A673 (cell line): ENCODE measurements around the gene RASGRP2. TPM values are rescaled to one million over a fixed set of nuclear protein-coding genes. Genes with fewer than 3 reads are reported as not detected.
"Not testable (repeated sequence)": the region's sequence is repeated elsewhere in the genome, so short reads cannot be mapped to it uniquely, and the experiment has no call there.

Source experiments
- BruUV-seq: library from RNA; stranded (reverse); fragments of 400-500 nt; replicated peaks from 2 replicates; lab custom pipeline; 2021; lab: Mats Ljungman, UMichigan
- CTCF ChIA-PET: fragments of 300-600 bp; sonication (Branson Sonifier 250); formaldehyde crosslinking; loops from one replicate; lab custom pipeline; 2022; ENCODE audit warnings: antibody characterized with exemption; lab: Charles Lee
- POLR2A ChIA-PET: fragments of 300-600 bp; sonication (Branson Sonifier 250); formaldehyde crosslinking; loops from one replicate; lab custom pipeline; 2022; ENCODE audit warnings: antibody characterized with exemption; ENCODE audit not compliant: low non-redundant PET; lab: Charles Lee
- DNase-seq: peaks from one replicate; pipeline ENCODE4 v3.0.0-alpha.2; 2015; ENCODE audit warnings: low spot score
- H3K27ac ChIP-seq: fragments of 200-600 bp; sonication (generic); 2 replicates; pipeline ENCODE4 v1.5.1; 2016; ENCODE audit warnings: mixed run types, low read depth, mild to moderate bottlenecking, mixed read lengths, antibody characterized with exemption, low read length; ENCODE audit not compliant: poor library complexity, severe bottlenecking
- H3K27me3 ChIP-seq: fragments of 200-600 bp; sonication (generic); replicated peaks from 2 replicates; pipeline ENCODE4 v1.6.1; 2017; ENCODE audit warnings: mixed run types, low read depth, mild to moderate bottlenecking, mixed read lengths, antibody characterized with exemption, low read length; ENCODE audit not compliant: insufficient read depth, poor library complexity
- H3K36me3 ChIP-seq: fragments of 200-600 bp; sonication (generic); 2 replicates; pipeline ENCODE4 v1.6.1; 2016; ENCODE audit warnings: mixed run types, mild to moderate bottlenecking, mixed read lengths, antibody characterized with exemption, low read length; ENCODE audit not compliant: insufficient read depth, poor library complexity, severe bottlenecking
- H3K4me1 ChIP-seq: fragments of 200-600 bp; sonication (generic); 2 replicates; pipeline ENCODE4 v1.6.1; 2017; ENCODE audit warnings: mixed run types, mild to moderate bottlenecking, mixed read lengths, antibody characterized with exemption, low read length; ENCODE audit not compliant: insufficient read depth, poor library complexity, severe bottlenecking
- H3K4me3 ChIP-seq: fragments of 200-600 bp; sonication (generic); 2 replicates; pipeline ENCODE4 v1.5.1; 2016; ENCODE audit warnings: low read depth, mixed run types, mild to moderate bottlenecking, mixed read lengths, low read length; ENCODE audit not compliant: poor library complexity, severe bottlenecking
- H3K9me3 ChIP-seq: fragments of 200-600 bp; sonication (generic); 2 replicates; pipeline ENCODE4 v1.6.1; 2016; ENCODE audit warnings: mixed run types, low read depth, mild to moderate bottlenecking, mixed read lengths, antibody characterized with exemption, low read length; ENCODE audit not compliant: poor library complexity, severe bottlenecking
- EZH2 ChIP-seq: fragments of 200-600 bp; sonication (generic); IDR thresholded peaks from 2 replicates; pipeline ENCODE4 v1.6.1; 2017; ENCODE audit warnings: borderline replicate concordance, low read depth, mild to moderate bottlenecking, mixed read lengths, antibody characterized with exemption, low read length; ENCODE audit not compliant: poor library complexity, severe bottlenecking
- intact Hi-C: fragments of 100-400 bp; cut with micrococcal nuclease; formaldehyde crosslinking; loops from one replicate; pipeline ENCODE4 v1.10.0; 2022; ENCODE audit not compliant: unreplicated experiment
- total RNA-seq: library from RNA; stranded (reverse); gene quantifications from 2 replicates; pipeline ENCODE4 v1.2.3, GENCODE V29; 2021
- TF ChIP-seq, protein P1 (sequence below): fragments of 300-800, 200-600 bp; sonication (generic); conservative IDR thresholded peaks from 2 replicates; pipeline ENCODE4 v1.5.1; 2017; ENCODE audit warnings: low read depth, mild to moderate bottlenecking, antibody characterized with exemption, low read length, moderate library complexity, mixed read lengths

Gene RASGRP2
- total RNA-seq, 1 experiment from 2014 or later = 2.0 TPM

DNA sequence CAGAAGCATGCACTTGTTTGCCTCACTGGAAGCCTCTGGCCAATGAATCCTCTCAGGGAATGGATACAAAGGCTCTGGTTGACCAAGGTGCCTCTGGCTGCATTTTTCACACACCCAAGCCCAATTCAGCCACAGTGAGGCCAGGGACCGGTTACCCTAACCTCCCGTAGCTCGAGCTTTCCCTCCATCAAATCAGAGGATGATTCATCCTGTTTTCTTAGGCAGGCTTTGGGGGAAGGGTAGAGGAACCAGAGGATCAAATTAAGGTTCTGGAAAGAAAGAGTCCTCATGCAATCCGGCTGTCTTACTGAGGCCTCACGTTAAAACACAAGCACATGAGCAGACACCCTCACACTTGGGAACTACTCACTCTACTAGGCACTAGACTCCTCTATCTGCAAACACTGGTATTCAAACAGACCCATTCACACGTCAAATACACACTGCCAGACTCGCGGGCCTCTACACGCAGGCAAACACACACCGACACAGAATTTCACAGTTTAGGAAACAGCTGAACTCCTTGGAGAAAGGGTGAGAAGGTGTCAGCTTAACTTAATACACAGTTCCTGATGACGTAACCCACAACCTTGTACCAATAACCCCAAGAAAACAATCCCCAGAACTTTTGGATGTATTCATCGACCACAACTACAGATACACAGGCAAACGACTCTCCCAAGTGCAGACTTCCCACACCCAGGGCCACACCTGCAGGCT lies 33.4 kb downstream of the RASGRP2 start:
- intact Hi-C loops = no loop called here
- ChIA-PET POLR2A (no interaction called here), CTCF (no interaction called here)
- Histone ChIP-seq H3K4me1 (peaks cover 15% of the 10 kb centered on the region), H3K9me3 (no peaks in the 10 kb centered on the region), H3K27ac (no peak overlapping the region), H3K4me3 (no peak overlapping the region), H3K36me3 (no peaks in the 10 kb centered on the region), H3K27me3 (peaks cover 39% of the 10 kb centered on the region)
- DNase-seq = no peak
- BruUV-seq = no TSS peak
- TF ChIP-seq, protein P1, sequence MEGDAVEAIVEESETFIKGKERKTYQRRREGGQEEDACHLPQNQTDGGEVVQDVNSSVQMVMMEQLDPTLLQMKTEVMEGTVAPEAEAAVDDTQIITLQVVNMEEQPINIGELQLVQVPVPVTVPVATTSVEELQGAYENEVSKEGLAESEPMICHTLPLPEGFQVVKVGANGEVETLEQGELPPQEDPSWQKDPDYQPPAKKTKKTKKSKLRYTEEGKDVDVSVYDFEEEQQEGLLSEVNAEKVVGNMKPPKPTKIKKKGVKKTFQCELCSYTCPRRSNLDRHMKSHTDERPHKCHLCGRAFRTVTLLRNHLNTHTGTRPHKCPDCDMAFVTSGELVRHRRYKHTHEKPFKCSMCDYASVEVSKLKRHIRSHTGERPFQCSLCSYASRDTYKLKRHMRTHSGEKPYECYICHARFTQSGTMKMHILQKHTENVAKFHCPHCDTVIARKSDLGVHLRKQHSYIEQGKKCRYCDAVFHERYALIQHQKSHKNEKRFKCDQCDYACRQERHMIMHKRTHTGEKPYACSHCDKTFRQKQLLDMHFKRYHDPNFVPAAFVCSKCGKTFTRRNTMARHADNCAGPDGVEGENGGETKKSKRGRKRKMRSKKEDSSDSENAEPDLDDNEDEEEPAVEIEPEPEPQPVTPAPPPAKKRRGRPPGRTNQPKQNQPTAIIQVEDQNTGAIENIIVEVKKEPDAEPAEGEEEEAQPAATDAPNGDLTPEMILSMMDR = no peak
- TF ChIP-seq EZH2 = no peak

DNA sequence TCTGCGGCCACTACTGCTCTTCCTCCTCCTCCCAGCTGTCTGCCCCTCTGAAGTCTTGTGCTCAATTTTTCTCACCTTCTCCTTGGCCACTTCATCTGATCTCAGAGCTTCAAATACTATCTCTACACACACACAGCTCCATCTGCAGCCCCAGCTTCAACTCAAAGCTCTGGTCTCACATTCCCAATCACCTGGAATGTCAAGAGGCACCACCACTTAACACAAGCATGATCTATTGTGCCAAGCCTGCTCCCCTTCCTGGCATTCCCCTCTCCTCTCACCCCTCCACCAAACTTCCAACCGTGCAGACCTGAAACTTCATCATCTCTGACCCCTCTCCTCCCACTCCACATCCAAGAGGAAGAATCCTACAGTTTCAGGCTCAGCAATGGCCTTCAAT lies 38.4 kb downstream of the RASGRP2 start:
- no peak overlapping the region for H3K4me3 ChIP-seq
- H3K27ac ChIP-seq = no peak overlapping the region
- H3K27me3 ChIP-seq = peaks cover 15% of the 10 kb centered on the region
- intact Hi-C loops = no loop called here
- TF ChIP-seq, protein P1 = no peak
- TF ChIP-seq EZH2 = no peak
- CTCF ChIA-PET = interaction anchor here (1.5 kb wide), 1 partner anchor 256 kb away, joined by 7 read pairs; no protein-coding TSS in a partner anchor
- DNase-seq = no peak
- H3K36me3 ChIP-seq = no peaks in the 10 kb centered on the region
- H3K4me1 ChIP-seq = no peaks in the 10 kb centered on the region
- POLR2A ChIA-PET = no interaction called here
- no peaks in the 10 kb centered on the region for H3K9me3 ChIP-seq
- no TSS peak for BruUV-seq

DNA sequence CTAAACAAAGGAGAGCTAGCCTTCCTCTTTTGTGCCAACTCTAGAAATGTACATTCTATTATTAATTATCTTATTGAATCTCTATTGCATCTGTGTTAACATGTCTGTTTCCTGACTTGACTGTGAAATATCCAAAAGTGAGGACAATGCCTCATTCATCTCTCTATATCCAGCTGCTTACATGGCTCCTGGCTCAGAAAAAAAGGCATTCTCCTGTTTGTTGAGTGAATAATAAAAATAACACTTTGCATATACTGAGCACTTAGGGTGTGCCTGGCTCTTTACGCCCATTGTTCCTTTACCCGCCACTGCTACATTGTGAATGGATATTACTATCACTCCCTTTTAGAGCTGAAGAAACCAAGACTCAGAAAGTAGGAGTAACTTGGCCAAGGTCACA lies 40.9 kb downstream of the RASGRP2 start:
- H3K4me3 ChIP-seq = no peak overlapping the region
- H3K27ac ChIP-seq = no peak overlapping the region
- H3K36me3 ChIP-seq = no peaks in the 10 kb centered on the region
- TF ChIP-seq EZH2 = no peak
- TF ChIP-seq, protein P1 = no peak
- H3K4me1 ChIP-seq = no peaks in the 10 kb centered on the region
- peaks cover 15% of the 10 kb centered on the region for H3K27me3 ChIP-seq
- intact Hi-C loops = no loop called here
- BruUV-seq = no TSS peak
- ChIA-PET CTCF (no interaction called here), POLR2A (no interaction called here)
- DNase-seq = no peak
- H3K9me3 ChIP-seq = no peaks in the 10 kb centered on the region

DNA sequence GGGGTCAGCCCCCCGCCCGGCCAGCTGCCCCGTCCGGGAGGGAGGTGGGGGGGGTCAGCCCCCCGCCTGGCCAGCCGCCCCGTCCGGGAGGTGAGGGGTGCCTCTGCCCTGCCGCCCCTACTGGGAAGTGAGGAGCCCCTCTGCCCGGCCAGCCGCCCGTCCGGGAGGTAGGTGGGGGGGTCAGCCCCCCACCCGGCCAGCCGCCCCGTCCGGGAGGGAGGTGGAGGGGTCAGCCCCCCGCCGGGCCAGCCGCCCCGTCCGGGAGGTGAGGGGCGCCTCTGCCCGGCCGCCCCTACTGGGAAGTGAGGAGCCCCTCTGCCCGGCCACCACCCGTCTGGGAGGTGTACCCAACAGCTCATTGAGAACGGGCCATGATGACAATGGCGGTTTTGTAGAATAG lies 42.0 kb downstream of the RASGRP2 start:
- CTCF ChIA-PET, H3K27ac ChIP-seq, intact Hi-C loops, H3K4me1 ChIP-seq, H3K9me3 ChIP-seq, DNase-seq, H3K4me3 ChIP-seq, BruUV-seq, H3K36me3 ChIP-seq, POLR2A ChIA-PET: not testable (repeated sequence)
- peaks cover 15% of the 10 kb centered on the region for H3K27me3 ChIP-seq
